ENCODE results near the gene GNAT2. TPM values are rescaled to one million over a fixed set of nuclear protein-coding genes. Genes with fewer than 3 reads are reported as not detected.

Gene GNAT2
- total RNA-seq, 4 donors from 2014 or later: not detected

GRCh38 chr1:109621379-109622136, 2.1 kb upstream of the GNAT2 start:
- Histone ChIP-seq H3K4me1 (peaks cover 0 to 71% (median 37%) of the 10 kb centered on the region in 3 donors), H3K27ac (peak overlapping the region in 3 of 4 donors; percentile 78 to 85 (median 85)), H3K27me3 (no peaks in the 10 kb centered on the region), H3K4me3 (peak overlapping the region; percentile 37 to 66), H3K36me3 (peaks cover 0 to 13% of the 10 kb centered on the region in 2 donors), H3K9me3 (no peaks in the 10 kb centered on the region)
- 16 to 53% methylated on average over 2 to 3 of the region's 13 CpGs for WGBS, 2 donors (ENCODE audit: low coverage in 1 of 2)
- no peak for ATAC-seq
- TF ChIP-seq POLR2AphosphoS5 (IDR thresholded peaks at IDR 0.05): no peak
- no peak for TF ChIP-seq CTCF (IDR thresholded peaks at IDR 0.05)
- no peak for TF ChIP-seq EP300 (IDR thresholded peaks at IDR 0.05)
- no peak for TF ChIP-seq POLR2A (IDR thresholded peaks at IDR 0.05)

- no peaks in the 10 kb centered on the region for H3K9me3 ChIP-seq
- peak overlapping the region; percentile 37 to 66 for H3K4me3 ChIP-seq
- H3K27me3 ChIP-seq: no peaks in the 10 kb centered on the region
- TF ChIP-seq POLR2A (IDR thresholded peaks at IDR 0.05): no peak
- peak; percentile 27 for TF ChIP-seq POLR2AphosphoS5 (IDR thresholded peaks at IDR 0.05)
- peak; percentile 86 for ATAC-seq
- H3K4me1 ChIP-seq: peaks cover 0 to 71% (median 37%) of the 10 kb centered on the region in 3 donors
- H3K27ac ChIP-seq: peak overlapping the region; percentile 17 to 85 (median 82)
- peaks cover 0 to 6% of the 10 kb centered on the region in 2 donors for H3K36me3 ChIP-seq
- WGBS, 2 donors (ENCODE audit: low coverage in 1 of 2): no CpG with 5 or more reads among the region's 18 CpGs
Observed at GRCh38 chr1:109620841-109621286, 1.4 kb upstream of the GNAT2 start.

- WGBS, 2 donors (ENCODE audit: low coverage in 1 of 2): 0 to 7% methylated on average over 1 to 3 of the region's 9 CpGs
- H3K4me1 ChIP-seq: peaks cover 0 to 67% (median 37%) of the 10 kb centered on the region in 3 donors
- H3K36me3 ChIP-seq: peaks cover 0 to under 1% of the 10 kb centered on the region in 2 donors
- peak overlapping the region; percentile 17 to 85 (median 82) for H3K27ac ChIP-seq
- peak overlapping the region; percentile 37 to 66 for H3K4me3 ChIP-seq
- TF ChIP-seq EP300 (IDR thresholded peaks at IDR 0.05): no peak
- no peak for TF ChIP-seq POLR2AphosphoS5 (IDR thresholded peaks at IDR 0.05)
- no peak for TF ChIP-seq POLR2A (IDR thresholded peaks at IDR 0.05)
- no peak for TF ChIP-seq CTCF (IDR thresholded peaks at IDR 0.05)
- H3K27me3 ChIP-seq: no peaks in the 10 kb centered on the region
- peak; percentile 25 for ATAC-seq
- no peaks in the 10 kb centered on the region for H3K9me3 ChIP-seq
Observed at GRCh38 chr1:109620401-109620791, 980 bp upstream of the GNAT2 start.

GRCh38 chr1:109618661-109619575, 498 bp downstream of the GNAT2 start:
- peak overlapping the region in 3 of 4 donors; percentile 78 to 85 (median 85) for H3K27ac ChIP-seq
- ATAC-seq: no peak
- peak overlapping the region; percentile 37 to 66 for H3K4me3 ChIP-seq
- 49 to 50% methylated on average over 8 to 9 of the region's 9 CpGs for WGBS, 2 donors (ENCODE audit: low coverage in 1 of 2)
- H3K9me3 ChIP-seq: no peaks in the 10 kb centered on the region
- H3K4me1 ChIP-seq: peaks cover 0 to 52% (median 28%) of the 10 kb centered on the region in 3 donors
- no peaks in the 10 kb centered on the region for H3K36me3 ChIP-seq
- TF ChIP-seq EP300 (IDR thresholded peaks at IDR 0.05) (no peak), POLR2A (IDR thresholded peaks at IDR 0.05) (no peak), CTCF (IDR thresholded peaks at IDR 0.05) (no peak), POLR2AphosphoS5 (IDR thresholded peaks at IDR 0.05) (no peak)
- H3K27me3 ChIP-seq: no peaks in the 10 kb centered on the region

- Histone ChIP-seq H3K4me1 (peaks cover 0 to 36% (median 21%) of the 10 kb centered on the region in 3 donors), H3K27ac (peak overlapping the region in 2 of 4 donors; percentile 20 to 33), H3K27me3 (no peaks in the 10 kb centered on the region), H3K36me3 (no peaks in the 10 kb centered on the region), H3K9me3 (no peaks in the 10 kb centered on the region), H3K4me3 (no peak overlapping the region)
- ATAC-seq: no peak
- 20 to 73% methylated on average over 2 of the region's 3 CpGs for WGBS, 2 donors (ENCODE audit: low coverage in 1 of 2)
- TF ChIP-seq EP300 (IDR thresholded peaks at IDR 0.05) (no peak), CTCF (IDR thresholded peaks at IDR 0.05) (no peak), POLR2A (IDR thresholded peaks at IDR 0.05) (no peak), POLR2AphosphoS5 (IDR thresholded peaks at IDR 0.05) (no peak)
Observed at GRCh38 chr1:109617291-109617801, 2.1 kb downstream of the GNAT2 start.

Data from gastroesophageal sphincter (tissue), 4 donors.